8988T (cell line): Measurements from ENCODE around the gene TACC3.

ENCODE experiments used
- DNase-seq: peaks from one replicate; pipeline ENCODE4 v3.0.0; 2011

TACC3 gene

DNA sequence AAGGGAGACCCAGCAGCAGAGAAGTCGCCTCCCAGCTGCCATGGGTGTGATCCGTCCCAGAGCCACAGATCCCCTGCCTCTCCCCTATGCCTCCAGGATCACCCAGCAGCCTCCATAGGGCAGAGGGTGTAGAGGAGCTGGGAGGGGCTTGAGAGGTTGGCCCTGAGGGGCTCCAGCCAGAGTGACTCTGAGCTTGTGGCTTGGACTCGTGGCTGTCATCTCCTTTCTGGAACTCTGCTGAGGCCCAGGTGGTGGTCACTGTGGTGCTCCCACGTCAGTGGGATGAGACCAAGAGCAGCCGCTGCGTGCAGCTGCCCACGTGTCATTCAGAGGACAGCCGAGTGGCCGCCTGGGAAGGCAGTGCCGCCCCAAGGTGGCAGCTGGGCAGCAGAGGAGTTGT lies 4.2 kb downstream of the TACC3 start:
- no peak for DNase-seq

DNA sequence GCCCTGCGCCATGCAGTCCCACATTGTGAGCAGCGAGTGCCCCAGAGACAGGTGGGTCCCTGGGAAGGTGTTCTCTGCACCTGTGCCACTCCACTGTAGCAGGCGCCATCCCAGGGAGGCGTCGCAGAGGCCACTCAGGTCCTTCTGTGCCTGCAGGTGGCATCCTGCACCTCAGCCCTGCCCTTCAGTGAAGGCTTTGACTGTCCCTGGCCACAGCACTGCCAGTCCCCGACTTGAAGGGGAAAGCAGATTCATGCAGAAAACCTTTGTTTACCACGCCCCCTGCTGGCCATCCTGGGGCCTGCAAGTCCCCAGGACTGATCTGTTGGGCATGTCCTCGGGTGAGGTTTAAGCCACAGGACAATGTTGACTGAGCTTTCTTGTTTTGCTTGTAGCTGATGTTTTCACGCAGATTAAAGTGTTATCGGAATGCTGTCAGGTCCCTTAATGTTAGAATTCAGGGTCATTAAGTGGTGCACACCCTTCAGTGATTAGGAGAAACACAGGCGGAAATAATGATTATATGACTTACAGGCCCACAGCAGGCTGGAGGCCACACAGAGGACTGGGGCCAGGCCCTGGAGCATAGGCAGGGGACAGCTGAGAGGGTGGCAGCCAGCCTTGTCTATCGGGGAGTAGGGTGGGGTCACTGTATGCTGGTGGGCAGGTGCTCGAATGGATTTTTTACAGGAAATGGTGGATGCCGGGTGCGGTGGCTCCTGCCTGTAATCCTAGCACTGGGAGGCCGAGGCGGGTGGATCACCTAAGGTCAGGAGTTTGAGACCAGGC lies 5.0 kb downstream of the TACC3 start:
- peak; percentile 87 for DNase-seq

DNA sequence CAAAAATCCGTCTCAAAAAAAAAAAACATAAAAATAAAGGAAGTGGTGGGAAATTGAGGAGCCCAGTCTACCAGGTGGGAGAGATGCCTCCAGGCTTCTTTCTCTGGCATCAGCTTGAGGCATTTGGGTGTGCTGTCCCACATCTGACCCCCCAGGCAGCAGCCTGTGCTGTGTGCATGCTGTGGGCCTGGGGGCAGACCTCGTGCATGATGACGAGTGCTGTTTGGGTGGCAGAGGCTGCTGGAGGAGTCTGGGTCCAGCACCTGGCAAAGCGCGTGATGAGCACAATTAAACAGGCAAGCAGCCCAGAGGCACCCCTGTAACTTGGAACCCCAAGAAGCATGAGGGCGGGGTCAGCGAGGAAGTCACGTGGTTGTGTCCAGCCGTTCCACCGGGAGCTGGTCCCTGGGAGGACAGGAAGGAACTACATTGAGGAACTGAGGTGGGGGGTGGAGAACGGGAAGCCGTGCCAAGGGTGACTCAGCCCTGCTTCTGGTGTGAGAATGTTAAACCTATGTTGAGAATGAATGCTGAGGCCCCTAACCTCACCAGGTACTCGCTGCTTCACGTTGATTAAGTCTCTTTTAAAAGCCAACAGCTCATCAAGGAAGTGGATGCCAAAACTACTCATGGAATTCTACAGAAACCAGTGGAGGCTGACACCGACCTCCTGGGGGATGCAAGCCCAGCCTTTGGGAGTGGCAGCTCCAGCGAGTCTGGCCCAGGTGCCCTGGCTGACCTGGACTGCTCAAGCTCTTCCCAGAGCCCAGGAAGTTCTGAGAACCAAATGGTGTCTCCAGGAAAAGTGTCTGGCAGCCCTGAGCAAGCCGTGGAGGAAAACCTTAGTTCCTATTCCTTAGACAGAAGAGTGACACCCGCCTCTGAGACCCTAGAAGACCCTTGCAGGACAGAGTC lies 6.1 kb downstream of the TACC3 start:
- DNase-seq: no peak

DNA sequence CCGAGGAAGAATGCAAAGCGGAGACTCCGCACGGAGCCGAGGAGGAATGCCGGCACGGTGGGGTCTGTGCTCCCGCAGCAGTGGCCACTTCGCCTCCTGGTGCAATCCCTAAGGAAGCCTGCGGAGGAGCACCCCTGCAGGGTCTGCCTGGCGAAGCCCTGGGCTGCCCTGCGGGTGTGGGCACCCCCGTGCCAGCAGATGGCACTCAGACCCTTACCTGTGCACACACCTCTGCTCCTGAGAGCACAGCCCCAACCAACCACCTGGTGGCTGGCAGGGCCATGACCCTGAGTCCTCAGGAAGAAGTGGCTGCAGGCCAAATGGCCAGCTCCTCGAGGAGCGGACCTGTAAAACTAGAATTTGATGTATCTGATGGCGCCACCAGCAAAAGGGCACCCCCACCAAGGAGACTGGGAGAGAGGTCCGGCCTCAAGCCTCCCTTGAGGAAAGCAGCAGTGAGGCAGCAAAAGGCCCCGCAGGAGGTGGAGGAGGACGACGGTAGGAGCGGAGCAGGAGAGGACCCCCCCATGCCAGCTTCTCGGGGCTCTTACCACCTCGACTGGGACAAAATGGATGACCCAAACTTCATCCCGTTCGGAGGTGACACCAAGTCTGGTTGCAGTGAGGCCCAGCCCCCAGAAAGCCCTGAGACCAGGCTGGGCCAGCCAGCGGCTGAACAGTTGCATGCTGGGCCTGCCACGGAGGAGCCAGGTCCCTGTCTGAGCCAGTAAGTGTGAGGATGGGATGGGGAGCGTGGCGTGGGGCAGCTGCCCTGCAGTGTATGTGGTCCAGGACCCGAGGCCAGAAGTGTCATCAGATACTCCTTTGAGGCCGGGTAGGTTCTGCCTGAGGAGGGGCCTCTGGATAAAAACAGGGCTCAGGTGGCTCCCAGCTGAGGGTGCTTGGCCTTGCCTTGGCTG lies 7.0 kb downstream of the TACC3 start:
- DNase-seq: no peak

DNA sequence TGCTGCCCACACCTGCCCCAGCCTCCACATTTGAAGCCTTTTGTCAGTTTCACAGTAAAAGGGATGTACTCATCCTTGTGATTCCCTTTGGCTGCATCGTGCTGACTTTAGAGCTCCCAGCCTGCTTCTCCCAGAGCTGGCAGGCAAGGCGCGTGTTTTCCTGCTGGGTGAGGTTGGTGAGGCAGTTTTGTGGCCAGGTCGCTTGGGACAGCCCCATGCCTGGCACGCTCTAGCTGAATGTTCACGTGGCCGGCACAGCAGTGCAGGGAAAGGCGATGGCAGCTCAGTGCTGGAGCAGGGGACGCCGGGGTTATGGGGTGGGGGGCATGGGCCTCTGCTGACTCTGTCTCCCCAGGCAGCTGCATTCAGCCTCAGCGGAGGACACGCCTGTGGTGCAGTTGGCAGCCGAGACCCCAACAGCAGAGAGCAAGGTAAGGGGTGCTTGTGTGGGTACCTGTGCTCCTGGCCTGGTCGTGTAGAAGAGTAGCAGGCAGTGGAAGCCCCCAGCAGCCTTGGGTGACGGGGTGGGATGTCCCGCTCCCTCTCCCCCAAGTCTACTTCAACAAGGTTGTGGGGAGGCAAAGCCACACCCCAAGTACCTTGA lies 9.3 kb downstream of the TACC3 start:
- no peak for DNase-seq

DNA sequence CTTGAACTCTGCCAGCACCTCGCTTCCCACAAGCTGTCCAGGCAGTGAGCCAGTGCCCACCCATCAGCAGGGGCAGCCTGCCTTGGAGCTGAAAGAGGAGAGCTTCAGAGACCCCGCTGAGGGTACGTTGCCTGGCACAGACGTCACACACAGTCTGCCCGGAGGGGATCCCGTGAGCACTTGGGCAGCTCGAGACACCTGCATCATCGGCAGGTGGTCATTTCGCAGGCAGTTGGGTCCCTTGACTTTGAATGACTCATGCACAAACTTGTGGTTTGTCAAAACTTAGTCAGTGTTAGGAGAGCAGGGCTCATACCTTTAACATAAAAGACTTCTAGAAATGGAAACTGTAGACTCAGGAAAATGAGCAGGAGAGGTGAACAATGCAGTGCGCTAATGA lies 9.9 kb downstream of the TACC3 start:
- DNase-seq: no peak

DNA sequence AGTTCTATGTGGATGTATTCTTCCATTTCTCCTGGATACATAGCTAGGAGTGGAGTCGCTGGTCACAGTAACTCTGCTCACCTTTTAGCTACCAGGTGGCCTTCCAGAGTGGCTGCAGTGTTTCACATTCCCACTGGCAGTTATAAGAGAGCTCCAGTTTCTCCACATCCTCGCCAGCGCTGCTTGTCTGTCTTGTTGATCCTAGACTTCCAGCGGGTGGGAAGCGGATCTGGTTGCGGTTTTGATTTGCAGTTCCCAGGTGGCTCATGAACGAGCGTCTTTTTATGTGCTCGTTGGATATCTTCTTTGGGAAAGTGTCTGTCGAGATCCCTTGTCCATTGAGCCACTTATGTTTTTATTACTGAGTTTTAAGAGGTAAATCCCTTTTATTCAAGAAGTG lies 11.6 kb downstream of the TACC3 start:
- no peak for DNase-seq

DNA sequence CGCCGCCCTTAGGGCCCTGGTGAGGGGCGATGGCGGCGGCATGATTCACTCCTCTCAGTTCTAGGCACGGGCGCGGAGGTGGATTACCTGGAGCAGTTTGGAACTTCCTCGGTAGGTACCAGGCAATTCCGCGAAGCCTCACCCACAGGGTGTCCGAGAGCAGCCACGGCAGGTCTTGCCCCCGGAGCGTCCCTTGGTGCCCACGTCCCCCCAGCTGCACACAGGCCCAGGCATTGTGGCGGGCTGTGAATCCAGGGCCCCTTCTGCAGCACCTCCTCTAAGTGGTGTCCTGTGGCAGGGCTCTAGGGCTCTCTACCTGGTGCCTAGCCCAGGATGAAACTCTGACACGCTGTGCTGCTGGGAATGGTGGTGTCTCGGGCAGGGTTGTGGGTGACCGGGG lies 13.9 kb downstream of the TACC3 start:
- DNase-seq: no peak

DNA sequence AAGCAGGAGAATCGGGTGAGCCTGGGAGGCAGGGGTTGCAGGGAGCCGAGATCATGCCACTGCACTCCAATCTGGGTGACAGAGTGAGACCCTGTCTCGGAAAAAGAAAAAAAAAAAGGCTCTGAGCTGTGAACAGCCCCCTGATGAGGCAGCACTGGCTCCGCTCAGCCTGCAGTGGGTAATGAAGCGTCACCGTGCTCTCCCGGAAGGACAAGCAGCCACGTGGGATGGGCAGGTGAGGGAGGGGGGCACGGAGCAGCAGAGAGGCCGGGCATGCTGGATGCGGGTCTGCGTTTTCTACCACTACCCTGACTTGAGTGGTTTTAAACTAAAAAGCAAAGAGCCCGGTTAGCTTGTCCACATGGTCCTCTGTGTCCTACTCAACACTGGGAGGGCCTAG lies 15.5 kb downstream of the TACC3 start:
- no peak for DNase-seq

DNA sequence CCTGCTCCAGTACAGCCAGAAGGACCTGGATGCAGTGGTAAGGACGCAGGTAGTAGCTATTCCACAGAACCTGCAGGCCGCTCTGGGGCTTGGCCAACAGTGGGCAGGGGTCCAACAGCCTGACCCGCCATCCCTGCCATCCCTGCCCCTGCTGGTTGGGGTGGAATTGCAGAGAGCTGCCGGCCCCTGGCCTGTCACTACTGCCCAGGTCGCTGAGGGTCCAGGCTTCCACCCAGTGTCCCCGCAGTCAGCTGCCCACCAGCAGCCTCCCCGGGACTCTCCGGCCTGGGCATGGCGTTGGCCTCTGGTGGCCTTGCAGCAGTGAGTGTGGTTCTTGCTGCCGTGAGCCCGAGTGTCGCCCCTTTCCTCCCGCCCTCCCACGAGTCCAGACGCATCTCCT lies 16.3 kb downstream of the TACC3 start:
- no peak for DNase-seq

DNA sequence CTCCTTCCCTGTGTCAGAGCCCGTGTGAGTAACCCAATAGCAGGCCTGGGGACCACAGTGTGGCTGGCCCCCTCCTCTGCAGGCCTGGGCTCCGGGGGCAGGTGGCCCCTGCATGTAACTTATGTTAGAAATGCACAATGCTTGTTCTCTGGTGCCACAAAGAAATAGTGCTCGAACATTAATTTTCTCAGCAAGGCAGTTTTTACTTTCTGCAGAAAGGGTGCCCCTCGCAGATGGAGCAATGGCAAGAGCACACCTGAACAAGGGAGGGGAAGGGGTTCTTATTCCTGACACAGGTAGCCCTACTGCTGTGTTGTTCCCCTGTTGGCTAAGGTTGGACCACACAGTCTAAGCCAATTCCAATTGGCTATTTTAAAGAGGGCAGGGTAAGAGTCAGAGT lies 17.1 kb downstream of the TACC3 start:
- no peak for DNase-seq

DNA sequence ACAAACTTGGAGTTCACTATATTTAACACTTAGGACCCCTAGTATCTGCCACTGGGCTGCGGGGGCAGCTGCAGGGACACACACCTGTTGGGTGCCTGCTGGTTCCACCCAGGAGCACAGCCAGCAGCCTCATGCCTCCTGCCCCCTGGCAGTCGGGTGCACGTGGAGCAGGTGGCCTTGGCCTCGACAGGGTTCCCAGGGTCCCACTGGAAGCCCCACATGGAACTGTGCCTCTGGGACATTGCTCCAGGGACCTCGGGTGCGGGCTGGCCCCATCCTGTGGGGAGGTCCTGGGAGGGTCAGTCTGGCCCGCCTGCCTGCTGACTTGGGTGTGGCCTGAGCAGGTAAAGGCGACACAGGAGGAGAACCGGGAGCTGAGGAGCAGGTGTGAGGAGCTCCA lies 18.0 kb downstream of the TACC3 start:
- DNase-seq: no peak

DNA sequence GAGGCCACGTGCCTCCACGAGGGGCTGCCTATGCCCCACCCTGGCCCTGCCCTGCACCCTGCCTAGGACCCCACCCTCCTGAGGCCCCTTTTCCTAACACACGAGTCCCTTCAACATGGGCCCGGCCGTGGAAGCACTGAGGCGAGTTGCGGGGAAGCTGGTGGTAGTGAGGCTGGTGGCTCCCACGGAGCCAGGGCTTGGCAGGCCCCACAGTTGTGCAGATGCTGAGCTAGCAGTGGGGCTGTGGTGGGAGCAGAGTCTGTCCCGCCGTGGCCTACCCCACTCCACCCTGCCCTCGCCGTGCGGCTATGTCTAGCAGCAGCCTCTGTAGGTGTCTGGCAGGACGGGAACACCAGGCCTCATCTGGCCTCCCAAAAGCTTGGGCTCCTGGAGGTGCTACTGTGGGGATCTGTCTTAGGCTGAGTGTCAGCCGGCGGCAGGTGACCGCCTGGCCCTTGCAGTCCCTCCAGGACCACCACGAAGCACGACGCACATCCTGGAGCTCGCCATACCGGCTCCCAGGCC lies 18.8 kb downstream of the TACC3 start:
- no peak for DNase-seq

DNA sequence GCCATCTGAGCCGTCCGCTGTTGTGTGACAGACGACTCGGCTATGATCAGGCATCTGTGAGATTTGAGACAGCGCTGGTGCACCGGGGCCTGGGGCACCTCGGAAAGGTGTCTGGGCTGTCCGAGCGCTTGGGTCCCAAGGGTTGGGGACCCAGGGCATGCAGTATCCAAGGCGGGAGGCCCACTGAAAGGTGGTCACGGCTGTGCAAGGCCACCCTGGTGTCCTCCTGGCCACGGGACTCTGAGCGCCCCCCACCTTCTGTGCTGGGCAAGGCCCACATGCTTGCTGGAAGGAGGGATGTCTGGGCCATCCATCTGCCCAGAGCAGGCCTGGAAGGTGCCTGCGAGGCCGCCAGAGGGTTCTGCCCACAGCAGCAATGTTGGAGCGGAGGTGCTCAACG lies 19.9 kb downstream of the TACC3 start:
- DNase-seq: no peak

DNA sequence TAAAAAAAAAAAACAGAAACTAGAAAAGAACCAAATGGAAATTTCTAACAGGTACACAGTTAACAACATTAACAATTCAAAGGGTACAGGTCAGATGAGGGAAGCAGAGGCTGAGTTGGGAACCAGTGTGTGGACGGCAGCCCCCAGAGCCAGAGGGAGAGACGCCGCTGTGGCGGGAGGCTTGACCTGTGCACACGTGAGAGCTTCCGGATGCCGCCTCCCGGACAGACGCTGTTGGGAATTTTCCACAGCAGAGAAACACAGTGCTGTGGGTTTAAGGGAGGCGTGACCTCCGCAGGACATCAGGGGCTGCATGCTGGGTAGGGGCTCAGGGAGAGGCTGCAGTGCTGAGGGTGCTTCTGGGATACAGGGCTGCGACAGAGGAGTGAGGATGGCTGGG lies 22.2 kb downstream of the TACC3 start:
- no peak for DNase-seq

DNA sequence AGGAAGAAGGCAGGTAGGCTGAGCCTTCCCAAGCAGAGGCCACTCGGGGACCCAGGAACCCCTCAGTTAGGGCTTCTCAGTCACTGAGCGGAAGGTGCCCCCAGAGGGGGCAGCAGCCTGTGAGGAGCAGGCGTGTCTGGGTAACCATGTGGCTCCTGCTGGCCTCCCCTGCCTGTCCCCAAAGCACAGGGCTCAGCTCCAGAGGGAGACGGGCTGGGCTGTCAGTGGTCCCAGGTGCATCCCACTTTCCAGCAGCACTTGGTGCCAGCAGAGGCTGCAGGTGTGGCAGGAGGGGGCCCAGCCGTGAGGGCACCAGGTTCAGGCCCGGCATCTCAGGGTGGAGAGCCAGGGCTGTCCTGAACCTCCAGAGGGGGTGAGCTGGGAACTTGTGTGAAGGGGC lies 22.7 kb downstream of the TACC3 start:
- no peak for DNase-seq

DNA sequence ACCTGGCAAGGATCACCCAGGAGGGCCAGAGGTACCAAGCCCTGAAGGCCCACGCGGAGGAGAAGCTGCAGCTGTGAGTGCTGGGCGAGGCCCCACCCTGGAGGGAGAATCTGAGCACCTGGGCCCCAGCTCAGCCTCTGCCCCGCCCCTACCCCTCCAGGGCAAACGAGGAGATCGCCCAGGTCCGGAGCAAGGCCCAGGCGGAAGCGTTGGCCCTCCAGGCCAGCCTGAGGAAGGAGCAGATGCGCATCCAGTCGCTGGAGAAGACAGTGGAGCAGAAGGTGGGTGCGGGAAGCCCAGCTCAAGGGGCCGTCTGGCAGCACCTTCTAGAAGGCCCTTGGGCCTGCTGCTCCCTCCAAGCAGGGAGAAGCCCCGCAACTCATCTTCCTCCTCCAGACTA lies 23.2 kb downstream of the TACC3 start:
- no peak for DNase-seq

DNA sequence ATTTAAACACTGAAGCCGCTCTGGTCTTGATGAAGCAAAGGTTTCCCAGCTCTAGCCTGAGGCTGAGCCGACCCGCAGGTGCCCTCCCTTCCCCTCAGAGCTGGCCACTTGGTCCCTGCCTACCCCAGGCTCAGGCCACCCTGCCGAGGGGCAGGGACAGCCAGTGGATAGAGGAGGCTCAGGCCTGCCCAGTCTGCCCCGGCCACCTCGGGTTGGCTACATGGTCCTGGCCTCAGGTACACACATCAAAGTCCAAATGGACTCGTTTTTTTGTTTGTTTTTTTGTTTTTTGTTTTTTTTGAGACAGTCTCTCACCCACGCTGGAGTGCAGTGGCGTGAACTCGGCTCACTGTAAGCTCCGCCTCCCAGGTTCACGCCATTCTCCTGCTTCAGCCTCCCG lies 23.8 kb downstream of the TACC3 start:
- no peak for DNase-seq

DNA sequence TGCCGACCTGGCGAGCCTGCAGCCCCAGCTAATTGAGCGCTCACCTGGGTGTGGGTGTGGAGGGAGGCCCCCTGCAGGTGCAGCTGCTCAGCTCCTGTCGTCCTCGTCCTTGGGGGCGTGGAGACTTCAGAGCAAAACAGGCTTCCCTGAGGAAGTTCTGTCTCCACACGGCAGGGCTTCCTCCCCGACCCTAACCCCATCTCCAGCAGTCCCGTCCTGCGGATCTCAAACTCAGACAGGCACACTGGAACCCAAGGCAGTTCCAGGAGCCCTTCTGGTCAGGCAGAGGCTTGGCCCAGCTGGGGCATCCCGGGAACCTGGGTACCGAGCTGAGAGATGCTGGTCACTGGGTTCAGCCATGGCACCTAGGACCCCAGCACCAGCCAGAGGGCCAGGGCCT lies 24.4 kb downstream of the TACC3 start:
- DNase-seq: no peak

DNA sequence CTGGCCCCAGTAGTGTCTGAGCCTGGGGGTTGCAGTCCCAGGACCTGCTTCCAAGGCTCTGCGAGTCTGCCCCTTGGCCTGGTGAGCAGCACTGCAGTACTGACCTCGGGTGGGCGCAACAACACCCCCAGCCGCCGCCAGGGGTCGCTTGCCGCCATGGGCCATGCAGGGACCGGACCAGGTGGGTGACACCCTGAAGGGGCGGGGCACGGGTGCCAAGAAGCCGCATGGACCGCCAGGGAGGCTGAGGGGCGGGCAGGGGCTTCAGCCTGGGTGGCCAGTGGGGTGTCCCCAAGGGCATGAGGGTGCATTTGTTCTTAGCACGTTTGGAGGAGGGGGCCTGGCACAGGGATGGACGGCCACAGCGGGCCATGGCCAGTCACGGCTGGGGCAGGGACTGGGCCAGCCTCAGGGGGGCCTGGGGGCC lies 25.0 kb downstream of the TACC3 start:
- DNase-seq: peak; percentile 96

DNA sequence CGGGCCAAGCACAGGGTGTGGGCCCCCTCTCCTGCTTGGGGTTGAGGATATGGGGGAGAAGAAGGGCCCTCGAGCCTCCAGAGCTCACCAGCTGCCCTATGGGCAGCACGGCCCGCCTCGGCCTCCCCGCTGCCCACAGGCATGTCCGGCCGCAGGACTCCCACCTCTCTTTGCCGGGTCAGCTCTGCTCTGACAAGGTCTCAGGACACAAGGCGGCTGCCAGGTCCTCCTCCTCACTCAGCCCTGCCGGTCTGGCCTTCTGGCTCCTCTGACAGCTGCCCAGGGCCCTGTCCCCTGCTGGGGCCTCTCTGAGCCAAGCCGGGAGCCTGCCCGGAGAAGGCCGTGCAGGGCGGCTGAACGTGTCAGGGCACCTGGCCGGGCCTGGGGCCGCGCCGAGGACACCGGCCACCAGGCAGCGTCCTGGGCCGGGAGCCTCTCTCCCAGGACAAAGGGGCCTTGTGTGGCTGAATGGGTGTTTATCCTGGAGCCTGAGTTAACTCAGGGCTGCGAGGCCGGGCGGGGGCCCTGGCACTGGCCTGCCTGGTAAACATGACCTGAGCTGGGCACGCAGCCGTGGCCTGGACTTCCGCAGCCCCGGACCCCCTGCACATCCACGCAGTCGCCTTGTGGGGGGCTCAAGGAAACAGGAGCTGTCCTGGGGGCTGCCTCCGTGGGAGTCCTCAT lies 25.7 kb downstream of the TACC3 start:
- no peak for DNase-seq

DNA sequence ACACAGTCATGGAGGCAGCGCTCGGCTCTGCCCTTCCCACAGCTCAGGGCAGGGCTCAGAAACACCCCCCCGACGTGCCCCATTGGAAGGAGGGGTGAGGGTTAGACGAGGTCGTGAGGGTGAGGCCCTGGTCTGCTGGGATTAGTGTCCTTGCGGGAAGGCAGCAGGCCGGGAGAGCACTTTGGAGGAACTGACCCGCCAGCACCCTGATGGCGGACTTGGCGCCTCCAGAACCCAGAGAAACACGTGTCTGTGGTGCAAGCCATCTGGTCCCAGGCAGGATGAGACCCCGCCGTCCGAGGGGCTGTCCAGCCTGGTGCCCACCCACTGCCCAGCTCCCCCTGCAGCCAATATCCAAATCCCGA lies 26.3 kb downstream of the TACC3 start:
- DNase-seq: no peak
